Left cardiac atrium (tissue), 4 donors: ENCODE results near the gene LCAT. TPM values are rescaled to one million over a fixed set of nuclear protein-coding genes. Genes with fewer than 3 reads are reported as not detected.
"Not testable (repeated sequence)": the region's sequence is repeated elsewhere in the genome, so short reads cannot be mapped to it uniquely, and the experiment has no call there.

ENCODE experiments used
- ATAC-seq, 2 donors: fragments of 200-7000 bp; cut with Tn5 transposase; one replicate each; pipeline ENCODE4 v1.9.1; 2020; ENCODE audit warnings: mild to moderate bottlenecking in 2 of 2, moderate library complexity in 2 of 2
- DNase-seq: peaks from one replicate; pipeline ENCODE4 v3.0.0-alpha.2; 2020
- intact Hi-C, 2 donors: fragments of 100-400 bp; cut with DNase I; formaldehyde crosslinking; loops; one replicate each; pipeline versions ENCODE4 v1.14.1 to v1.15.1; 2022 to 2023
- total RNA-seq, 2 donors: library from RNA; stranded (reverse); fragmentation: NEBNext Ultra II Directional; extraction: Animal tissue kit (Norgen Biotek cat#: 25700); gene quantifications; one replicate each; pipeline ENCODE4 v1.2.1, GENCODE V29; 2021
- donor health status: DM: no; HTN: yes; CAD: no.
- donor health status: DM: no; HTN: yes; CAD: no; lungs with severe emphysema.
- donor health status: DM: yes; HTN: yes; CAD: no.
- donor health status: Dilated cardiomyopathy.

Gene LCAT
- total RNA-seq, 2 donors from 2014 or later: 12.8 to 22.6 TPM

GRCh38 chr16:67953641-67954375 is 9.9 kb upstream of the LCAT start:
- no peak for DNase-seq
- no peak for ATAC-seq
- intact Hi-C loops: no loop called here

GRCh38 chr16:67951485-67951884 is 7.6 kb upstream of the LCAT start:
- intact Hi-C loops: no loop called here
- ATAC-seq (peak; percentile 42 to 78), DNase-seq (peak; percentile 69)

GRCh38 chr16:67950335-67950843 is 6.5 kb upstream of the LCAT start:
- no peak for ATAC-seq
- intact Hi-C loops: no loop called here
- no peak for DNase-seq

- DNase-seq (no peak), ATAC-seq (no peak)
- intact Hi-C loops: no loop called here
Measured at GRCh38 chr16:67949645-67950044, 5.7 kb upstream of the LCAT start.

- intact Hi-C loops: no loop called here
- DNase-seq (no peak), ATAC-seq (no peak)
Measured at GRCh38 chr16:67948015-67948414, 4.1 kb upstream of the LCAT start.

GRCh38 chr16:67946966-67947558 is 3.1 kb upstream of the LCAT start:
- no peak for ATAC-seq
- no peak for DNase-seq
- intact Hi-C loops: no loop called here

- ATAC-seq: no peak
Measured at GRCh38 chr16:67946128-67946569, 2.2 kb upstream of the LCAT start.

DNA sequence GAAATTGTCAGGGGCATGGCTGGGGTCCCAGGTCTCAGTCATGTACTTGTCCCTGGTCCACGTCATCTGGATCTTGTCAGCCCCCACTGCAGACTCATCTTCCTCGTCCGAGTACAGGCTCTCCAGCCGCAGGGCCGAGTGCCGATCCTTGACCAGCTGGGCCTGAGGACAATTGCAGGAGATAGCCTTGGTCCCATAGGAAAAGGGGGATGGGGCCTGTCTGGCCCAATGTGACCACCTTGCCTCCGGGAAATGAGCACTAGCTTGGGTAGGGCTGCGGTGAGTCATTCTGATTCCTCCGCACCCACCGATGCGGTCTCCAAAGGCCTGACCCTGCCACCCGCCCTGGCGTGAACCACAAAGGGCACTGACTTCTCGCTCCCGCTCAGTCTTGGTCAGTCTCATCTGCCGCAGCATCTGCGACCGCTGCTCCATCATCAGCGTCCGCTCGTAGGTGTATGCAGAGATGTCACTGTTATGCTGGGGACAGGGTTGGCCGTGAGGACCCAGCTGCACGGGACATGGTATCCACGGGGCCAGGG is 1.5 kb upstream of the LCAT start:
- intact Hi-C loops: no loop called here

More at GRCh38 chr16:67946128-67946569, 2.2 kb upstream of the LCAT start:
- intact Hi-C loops: no loop called here
- no peak for DNase-seq

DNA sequence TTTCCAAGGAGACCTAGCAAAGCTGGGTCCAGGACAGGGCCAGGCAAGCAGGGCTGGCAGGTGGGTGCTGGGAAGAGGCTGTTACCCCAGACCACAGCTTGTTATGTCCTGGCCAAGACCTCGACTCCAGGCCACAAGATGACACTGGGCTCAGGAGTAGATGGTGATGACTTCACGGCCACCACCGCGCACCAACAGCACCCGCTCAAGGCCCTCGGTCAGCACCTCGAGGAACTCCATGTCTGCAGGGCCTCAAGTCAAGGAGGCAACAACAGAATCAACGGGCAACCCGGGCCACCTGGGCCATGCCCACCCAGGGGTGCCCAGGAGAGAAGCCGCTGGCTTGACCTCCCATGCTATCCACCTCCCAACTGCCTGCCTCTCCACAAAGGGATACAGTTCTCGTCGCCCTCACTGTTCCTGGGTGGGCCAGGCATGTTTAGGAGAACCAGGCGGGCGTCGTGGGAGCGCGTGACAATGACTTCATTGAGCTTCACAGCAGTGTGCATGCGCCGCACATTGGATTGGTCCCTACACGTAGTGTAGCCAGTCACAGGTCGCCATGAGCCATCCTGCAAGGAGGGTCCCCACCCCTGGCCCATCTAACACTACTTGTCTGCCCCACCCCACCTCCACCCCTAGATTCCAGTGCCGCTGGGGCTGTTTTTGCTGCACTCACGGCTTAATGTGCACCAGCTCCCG is 921 bp upstream of the LCAT start:
- DNase-seq (no peak), ATAC-seq (no peak)
- intact Hi-C loops: no loop called here

More for the DNA sequence above, 1.5 kb upstream of the LCAT start:
- no peak for ATAC-seq
- DNase-seq: no peak

DNA sequence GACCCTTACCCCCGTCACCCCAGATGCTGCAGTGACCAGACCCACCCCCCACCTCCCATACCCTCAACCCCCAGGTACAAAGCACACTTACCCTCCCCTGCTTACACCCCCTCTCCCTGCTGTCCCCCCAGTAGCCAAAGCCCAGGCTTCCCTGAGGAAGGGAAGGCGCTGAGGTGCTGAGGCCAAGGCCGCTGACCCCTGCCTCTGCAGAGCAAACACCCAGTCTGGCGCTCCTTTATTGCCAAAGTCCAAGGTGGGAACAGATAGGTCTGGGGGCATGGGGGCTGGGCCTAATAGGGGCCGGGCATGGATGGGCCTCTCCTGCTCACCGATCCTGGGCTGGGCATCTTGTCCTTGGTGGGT is 683 bp downstream of the LCAT start:
- DNase-seq (no peak), ATAC-seq (peak in 1 of 2 donors; percentile 0)
- intact Hi-C loops: no loop called here

- no peak for ATAC-seq
- intact Hi-C loops: no loop called here
- no peak for DNase-seq
Measured at GRCh38 chr16:67942510-67943255, 1.2 kb downstream of the LCAT start.

GRCh38 chr16:67942200-67942509 is 1.8 kb downstream of the LCAT start:
- no peak for DNase-seq
- ATAC-seq: peak; percentile 5 to 14
- intact Hi-C loops: no loop called here

DNA sequence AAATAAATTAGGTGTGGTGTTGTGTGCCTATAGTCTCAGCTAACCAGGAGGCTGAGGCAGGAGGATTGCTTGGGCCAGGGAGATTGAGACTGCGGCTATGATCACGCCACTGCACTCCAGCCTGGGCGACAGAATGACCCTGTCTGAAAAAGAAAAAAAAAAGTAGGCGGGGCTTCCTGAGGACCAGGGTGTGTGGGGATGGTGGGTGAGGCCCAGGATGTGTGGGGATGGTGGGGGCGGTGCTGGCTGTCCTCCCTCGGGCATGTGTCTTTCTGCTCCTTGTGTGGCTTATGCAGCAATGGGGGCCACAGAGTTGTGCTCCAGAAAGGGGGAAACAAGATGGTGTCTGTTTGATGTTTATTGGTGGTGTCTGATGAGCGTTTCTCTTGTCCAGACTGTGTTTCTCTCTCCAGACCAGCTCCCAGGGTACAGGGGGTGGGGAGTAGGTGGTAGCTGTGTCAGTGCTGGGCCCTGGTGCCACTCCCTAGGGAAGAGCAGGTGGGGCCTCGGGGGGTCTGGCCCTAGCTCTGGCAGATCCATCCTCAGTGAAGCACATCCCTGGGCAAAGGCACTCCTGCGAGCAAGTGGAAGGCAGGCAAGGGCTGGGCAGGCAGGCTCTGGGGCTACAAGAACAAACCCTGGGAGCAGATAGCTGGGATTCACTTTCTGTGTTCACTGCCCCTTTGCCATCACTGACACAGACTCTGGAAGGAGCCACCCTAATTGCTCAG is 2.3 kb downstream of the LCAT start:
- intact Hi-C loops: no loop called here
- no peak for DNase-seq
- no peak for ATAC-seq

GRCh38 chr16:67940446-67941089 is 3.4 kb downstream of the LCAT start:
- intact Hi-C loops: no loop called here
- DNase-seq (no peak), ATAC-seq (no peak)

DNA sequence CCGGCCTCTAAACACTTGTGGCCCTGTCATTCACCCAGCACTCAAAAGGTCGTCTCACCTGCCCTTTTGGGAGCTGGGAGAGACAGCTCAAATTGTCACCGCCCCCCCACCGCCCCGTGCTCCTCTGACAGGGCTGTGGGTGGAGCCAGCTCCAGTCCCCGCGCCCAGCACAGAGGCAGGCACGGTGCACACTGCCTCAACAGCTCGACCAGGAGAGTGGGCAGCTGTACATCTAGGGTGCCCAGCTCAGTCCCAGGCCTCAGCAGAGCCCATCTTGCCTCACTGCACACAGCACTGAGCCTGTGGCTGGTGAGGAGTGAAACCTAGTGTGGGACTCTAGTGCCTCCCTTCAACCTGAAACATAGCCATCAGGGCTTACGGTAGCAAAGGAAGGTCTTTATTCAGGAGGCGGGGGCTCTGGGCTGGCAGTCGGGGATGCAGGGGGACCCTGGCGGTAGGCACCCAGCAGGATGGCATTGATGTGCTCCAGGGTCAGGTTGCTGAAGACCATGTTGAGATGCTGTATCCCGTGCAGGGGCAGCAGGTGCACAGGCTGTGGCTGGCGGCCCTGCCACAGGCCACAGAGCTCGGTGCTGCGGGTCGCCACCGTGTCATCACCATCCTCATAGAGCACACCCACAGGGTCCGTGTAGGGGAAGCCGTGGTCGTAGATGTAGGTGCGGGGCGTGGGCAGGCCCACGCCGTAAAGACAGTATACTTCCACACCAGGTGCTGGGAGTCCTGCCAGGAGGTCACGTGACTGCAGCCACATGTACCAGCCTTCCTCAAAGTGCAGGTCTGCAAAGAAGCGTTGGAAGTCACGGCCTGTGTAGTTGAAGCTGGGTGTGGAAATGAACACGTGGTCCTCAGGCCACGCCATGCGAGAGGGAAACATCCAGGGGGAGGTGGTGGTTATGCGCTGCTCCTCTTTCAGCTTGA is 4.1 kb downstream of the LCAT start:
- ATAC-seq (no peak), DNase-seq (no peak)
- intact Hi-C loops: no loop called here

DNA sequence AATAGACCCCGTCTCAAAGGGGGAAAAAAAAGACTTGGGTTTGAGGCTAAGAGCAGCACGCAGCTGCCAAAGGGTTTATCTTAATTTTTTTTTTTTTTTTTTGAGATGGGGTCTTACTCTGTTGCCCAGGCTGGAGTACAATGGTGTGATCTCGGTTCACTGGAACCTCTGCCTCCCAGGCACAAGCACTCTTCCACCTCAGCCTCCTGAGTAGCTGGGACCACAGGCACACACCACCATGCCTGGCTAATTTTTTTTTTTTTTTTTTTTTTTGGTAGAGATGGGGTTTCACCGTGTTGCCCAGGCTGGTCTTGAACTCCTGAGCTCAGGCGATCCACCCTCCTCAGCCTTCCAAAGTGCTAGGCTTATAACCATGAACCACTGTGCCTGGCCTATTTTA is 6.2 kb downstream of the LCAT start:
- intact Hi-C loops, DNase-seq, ATAC-seq: not testable (repeated sequence)

GRCh38 chr16:67936880-67937605 is 6.9 kb downstream of the LCAT start:
- no peak for DNase-seq
- ATAC-seq: no peak
- intact Hi-C loops: no loop called here
